ENCODE measurements around the gene TNIP1.

DNA sequence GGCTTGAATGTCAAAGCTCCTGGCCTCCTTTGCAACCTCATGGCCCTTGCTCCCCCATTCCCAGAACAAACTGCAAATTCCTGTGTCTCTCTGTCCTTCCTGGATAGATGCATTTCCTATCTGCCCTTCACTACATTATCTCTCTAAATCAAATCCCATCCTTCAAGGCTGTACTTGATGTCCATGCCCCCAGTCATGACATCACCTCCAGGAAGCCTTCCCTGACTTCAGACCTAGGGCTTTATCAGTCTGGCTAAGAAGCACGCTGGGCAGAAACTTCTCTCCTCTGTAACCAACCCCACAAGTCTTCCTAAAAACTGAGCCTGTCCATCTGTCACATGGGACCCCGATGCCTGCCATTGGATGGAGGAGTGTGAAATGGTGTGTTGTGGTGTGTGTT lies 25.7 kb upstream of the TNIP1 start:
- TF ChIP-seq, protein P1, sequence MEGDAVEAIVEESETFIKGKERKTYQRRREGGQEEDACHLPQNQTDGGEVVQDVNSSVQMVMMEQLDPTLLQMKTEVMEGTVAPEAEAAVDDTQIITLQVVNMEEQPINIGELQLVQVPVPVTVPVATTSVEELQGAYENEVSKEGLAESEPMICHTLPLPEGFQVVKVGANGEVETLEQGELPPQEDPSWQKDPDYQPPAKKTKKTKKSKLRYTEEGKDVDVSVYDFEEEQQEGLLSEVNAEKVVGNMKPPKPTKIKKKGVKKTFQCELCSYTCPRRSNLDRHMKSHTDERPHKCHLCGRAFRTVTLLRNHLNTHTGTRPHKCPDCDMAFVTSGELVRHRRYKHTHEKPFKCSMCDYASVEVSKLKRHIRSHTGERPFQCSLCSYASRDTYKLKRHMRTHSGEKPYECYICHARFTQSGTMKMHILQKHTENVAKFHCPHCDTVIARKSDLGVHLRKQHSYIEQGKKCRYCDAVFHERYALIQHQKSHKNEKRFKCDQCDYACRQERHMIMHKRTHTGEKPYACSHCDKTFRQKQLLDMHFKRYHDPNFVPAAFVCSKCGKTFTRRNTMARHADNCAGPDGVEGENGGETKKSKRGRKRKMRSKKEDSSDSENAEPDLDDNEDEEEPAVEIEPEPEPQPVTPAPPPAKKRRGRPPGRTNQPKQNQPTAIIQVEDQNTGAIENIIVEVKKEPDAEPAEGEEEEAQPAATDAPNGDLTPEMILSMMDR (IDR thresholded peaks at IDR 0.05; ENCODE audit: low read depth, low read length, poor library complexity, severe bottlenecking) = no peak
- no peak for TF ChIP-seq EZH2phosphoT487 (IDR thresholded peaks at IDR 0.05; ENCODE audit: borderline replicate concordance, low read length)

Data from DOHH2 (cell line).